HG03457 (cell line): ENCODE data around the gene CLASP1.
A peak's percentile ranks its signal among the peaks of the same experiment; 100 is the strongest.

Source experiments
- ATAC-seq: cut with Tn5 transposase; IDR thresholded peaks from one replicate; pipeline ENCODE4 v1.9.1; 2021; ENCODE audit warnings: moderate number of reproducible peaks; ENCODE audit not compliant: unreplicated experiment

Gene CLASP1

DNA sequence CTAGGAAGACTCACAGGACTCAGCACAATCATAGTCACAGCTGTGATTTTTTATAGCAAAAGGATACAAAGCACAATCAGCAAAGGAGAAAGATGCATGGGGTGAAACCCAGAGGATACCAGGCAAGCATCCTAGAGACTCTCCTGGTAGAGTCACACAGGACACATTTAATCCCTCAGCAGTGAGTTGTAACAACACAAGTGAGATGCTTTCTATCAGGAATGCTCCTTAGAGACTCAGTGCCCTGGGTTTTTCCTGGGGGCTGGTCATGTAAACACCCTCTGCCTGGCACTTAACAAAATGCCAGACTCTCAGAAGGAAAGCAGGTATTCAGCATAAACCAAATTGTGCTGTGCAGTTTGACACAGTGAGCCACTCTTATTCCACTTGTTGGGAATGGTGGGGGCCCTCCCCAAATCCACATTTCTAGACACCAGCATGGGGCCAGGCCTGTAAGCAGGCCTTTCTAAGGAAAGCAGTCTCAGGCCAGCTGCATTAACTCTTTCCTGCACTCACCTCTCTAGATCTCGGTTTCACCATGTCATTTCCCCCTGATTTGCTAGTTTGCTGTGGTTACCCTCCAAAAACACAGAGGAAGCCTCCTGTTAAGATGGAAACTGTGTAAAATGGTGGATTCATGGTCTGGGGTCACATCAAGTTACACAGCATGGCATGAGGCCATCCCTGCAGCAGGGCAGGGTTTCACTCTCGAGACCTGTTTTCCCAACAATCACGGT is 135.5 kb downstream of the CLASP1 start:
- ATAC-seq, result no peak

DNA sequence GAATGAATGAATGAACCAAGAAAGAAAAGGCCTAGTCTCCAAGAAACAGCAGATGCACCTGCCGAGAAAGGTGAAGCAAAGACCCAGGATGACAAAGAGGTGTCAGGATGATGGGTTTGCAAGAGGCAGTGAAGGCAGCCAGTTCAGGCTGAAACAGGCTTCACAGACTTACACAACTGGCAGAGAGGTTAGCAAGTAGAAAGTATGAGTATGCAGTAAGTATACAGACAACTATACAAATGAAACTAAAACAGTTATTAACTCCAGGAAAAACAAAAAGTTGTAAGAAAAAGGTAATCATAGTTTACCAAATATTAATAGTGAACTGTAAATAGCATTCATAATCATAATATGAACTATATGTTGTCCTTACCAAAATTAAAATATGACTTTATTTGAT is 138.4 kb downstream of the CLASP1 start:
- no peak for ATAC-seq

DNA sequence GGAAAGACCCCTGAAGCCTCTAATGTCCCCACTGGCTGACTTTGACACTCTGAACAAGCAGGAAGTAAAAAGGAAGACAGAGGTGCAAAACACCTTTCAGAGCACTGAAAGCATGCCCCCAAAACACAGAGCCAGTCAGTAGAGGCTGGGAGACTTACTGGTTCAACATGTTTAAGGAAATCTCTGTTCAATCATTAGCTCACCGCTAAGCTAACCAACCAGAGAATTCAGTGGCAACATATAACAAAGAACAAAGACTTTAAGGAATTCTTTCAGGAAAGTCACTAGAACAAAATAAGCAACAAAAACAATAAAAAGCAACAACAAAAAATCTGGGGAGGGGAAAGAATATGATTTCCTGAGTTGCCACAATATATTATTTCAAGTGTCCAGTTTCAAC is 142.6 kb downstream of the CLASP1 start:
- ATAC-seq, result no peak

DNA sequence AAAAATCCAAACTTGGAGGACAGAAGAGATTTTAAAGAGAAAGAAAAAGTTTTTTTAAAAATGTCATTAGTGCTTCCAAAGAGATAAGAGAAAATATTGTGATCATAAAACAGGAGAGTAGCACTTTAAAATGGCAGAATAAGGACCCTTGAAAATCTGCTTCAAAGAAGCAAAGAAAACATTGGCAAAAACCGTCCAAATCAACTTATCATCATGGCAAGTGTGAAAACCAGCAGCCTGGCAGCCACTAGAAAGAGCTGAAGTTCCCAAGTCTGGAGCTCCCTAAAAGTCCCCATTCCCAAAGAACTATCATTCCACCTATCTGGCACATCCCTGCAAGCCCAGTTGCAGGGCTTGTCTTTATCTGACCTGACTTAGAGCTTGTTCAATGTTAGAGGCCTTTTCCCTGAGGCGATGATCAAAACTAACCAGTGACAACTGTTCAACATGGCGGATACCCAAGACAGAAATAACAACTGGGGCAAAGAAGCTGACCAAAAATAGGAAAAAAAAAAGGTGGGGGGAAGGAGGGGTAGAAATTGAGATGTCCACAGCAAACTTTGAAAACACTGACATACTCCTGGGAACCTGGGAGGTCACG is 143.2 kb downstream of the CLASP1 start:
- no peak for ATAC-seq

DNA sequence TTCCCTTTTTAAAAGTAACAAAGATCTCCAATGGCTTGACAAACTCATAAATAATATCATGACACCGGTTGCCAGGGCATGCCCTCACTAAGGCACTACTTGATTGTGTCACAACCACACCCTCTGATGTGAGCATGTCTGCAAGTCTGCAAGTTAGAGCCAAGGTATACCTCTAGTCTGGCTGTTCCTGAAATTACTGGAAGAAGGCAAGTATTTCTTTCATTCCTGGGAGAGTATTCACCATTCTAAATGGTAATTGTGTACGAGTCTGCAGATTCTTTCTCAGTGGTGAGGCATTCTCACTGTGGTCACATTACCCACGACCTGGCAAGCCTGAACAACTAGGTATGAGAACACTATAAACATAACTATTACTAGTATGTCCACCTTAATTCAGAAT is 144.3 kb downstream of the CLASP1 start:
- ATAC-seq, result no peak

DNA sequence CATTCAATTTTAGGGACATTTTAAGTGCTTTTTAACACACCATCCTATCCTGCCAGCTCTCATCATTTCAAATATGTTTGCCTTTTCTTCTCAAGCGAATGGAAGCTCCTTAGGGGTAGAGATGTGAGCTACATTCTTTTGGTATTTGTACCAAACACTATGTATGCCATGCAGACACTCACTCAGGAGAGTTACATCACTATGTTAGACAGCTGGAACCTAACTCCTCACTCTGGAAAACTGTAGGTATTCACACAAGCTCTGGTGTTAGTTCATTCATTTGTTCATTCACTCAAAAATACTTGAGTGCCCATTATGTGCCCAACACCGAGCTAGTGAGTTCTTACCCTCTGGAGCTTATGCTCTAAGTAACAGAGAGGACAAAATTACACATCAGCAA is 144.9 kb downstream of the CLASP1 start:
- ATAC-seq, result no peak

DNA sequence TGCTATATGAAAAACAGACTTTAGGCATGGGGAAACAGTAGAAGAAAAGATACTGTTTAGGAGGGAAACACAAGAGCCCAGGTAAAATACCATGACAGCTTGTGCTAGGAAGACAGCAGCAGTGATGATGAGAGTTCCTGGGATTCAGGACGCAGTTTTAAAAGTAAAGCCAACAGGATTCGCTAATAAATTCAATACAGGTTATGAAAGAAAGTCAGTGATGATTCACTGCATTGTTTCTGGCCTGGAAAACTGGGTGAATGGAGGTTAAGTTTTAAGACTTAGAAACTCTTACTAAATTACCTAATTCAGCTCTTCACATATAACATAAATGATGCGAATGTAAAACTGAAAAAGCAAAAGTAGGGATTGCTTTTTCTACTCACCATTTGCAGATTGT is 146.5 kb downstream of the CLASP1 start:
- no peak for ATAC-seq

DNA sequence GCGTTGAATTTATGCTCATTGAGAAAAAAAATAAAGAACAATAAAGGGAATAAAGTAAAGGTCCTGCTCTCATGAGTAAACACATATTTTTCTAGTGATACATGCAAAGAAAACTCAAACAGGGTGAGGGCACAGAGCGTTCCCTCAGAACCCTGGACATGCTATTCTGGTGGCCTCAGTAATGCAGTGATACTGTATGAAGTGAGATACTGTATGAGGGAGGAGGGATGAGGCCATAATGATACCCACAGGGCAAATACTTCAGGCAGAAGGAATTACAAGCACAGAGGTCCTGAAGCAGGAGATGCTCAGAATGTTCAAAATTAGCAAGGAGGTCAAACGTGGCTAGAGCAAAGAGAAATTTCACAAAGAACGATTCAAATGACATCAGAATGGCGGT is 147.0 kb downstream of the CLASP1 start:
- ATAC-seq, result no peak

DNA sequence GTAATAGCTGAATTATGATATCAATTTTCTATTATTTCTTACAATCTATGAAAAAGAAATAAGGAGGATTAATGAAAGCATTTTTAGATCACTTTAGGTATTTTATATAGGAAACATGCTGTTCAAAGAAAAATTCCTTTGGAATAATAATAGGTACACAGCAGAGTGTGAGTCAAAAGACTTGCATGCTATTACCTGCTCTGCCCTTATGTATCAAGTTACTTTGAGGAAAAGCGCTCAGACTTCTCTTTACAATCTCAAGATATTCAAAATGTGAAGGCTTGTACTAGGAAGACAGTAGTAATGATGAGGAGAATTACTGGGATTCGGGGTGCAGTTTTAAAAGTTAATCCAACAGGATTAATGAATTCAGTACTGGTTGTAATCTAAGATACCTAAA is 147.7 kb downstream of the CLASP1 start:
- ATAC-seq, result no peak

DNA sequence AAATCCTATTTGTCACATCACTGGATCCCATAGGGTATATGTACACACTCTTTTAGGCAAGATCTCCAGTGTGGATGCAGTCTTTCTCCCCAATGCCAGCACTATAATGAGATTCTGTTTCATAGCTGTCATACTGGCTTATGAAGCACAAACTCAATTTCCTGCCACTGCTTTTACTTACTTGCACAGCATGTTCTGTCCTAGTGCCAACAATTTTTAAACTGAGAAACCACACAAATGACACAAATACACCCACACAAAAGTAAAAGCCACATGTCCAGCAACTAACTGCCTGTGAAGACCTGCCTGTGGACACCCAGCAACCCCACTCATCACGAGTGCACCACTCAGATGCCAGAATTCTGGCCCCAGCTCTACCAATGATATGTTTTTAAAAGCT is 148.2 kb downstream of the CLASP1 start:
- no peak for ATAC-seq

DNA sequence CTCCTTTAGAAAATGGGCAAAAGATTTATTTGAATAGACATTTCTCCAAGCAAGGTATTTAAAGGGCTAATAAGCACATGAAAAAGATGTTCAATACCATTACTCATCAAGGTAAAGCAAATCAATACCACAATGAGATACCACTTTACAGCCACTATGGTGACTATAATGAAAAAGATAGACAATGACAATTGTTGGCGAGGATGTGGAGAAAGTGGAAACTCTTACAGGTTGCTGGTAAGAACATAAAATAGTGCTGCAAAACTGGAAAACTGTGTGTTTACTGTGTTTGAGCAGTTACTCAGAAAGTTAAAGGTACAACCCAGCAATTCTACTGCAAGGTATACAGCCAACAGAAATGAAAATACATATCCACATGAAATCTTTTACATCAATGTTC is 150.5 kb downstream of the CLASP1 start:
- no peak for ATAC-seq

DNA sequence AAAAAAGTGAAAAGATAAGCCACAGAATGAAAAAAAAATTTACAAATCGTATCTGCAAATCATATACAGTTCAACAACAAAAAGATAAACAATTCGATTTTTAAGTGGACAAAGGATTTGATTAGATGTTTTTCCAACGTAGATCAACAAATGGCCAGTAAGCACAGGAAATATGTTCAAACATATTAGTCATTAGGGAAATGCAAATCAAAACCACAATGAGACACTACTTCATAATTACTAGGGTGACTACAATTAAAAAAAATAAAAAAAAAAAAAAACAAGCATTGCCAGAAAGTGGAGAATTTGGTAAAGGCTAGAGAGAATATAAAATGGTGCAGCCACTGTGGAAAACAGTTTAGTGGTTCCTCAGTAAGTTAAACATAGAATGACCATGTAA is 156.9 kb downstream of the CLASP1 start:
- no peak for ATAC-seq

DNA sequence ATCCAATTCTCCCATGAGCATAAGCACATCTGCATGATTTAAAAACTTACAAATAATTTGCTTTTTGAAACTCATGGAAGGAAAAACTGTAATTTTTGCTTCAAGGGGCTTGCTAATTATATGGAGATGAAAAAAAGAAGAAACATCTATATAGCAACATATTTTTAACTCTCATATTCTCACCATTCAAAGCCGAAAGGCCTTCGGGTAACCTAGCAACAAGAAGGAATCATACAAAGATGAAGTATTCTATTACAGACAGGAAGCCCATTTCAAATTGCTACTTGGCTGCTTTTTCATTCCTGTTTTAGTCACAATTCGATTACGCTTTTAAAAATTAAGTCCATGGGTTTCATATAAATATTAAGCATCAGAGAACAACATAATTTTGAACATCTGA is 157.7 kb downstream of the CLASP1 start:
- no peak for ATAC-seq

DNA sequence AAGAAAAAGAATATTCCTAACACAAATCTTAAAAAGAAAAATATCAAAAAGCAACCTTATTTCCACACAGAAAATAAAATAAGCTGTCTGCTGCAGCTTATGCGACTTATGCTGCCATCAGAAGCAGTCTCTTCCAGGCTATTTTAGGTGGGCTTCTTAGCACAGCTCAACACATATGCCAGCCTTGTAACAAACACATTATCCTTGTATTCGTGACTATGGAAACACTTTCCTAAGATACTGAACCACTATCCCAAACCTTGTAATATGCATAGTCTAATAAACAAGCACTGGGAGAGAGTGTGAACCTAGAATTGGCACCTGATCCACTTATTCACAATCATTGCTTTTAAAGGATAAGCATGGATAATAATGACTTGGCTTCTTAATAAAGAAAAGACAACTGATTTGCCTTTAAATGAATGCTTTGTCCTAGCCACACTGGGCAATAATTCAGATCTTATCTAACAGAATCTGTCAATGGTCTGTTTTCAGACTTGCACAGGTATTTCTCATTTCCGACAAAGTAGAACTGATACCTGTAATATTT is 158.6 kb downstream of the CLASP1 start:
- ATAC-seq, result no peak

DNA sequence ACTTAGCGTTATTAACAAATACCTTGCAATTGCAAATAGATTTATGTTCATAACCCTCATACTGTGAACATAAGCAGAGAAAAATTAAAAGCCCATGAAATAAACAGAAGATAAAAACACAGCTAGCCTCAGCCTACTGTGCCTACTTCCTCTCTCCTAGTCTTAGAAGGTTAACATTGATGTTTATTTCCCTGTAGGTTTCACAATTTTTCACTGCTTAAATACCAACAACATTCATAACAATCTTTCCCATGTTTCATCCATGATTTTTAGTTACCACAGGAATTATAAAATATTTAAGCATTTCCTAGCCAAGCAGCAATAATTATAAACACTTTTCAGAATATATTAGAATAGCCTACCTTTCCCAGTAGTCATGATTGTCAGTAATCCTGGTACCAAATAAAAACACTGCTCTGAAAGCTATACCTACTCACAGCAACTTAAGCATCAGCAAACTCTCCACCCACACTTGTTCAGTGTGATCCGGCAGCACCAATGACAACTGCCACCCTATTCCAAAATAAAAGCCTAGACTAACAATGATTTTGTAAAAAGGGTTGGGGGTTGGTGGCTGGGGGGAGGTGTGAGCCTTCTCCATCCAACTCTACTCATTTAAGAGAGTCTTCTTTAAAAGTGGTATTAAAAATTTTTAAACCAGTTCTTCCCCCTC is 159.2 kb downstream of the CLASP1 start:
- no peak for ATAC-seq

DNA sequence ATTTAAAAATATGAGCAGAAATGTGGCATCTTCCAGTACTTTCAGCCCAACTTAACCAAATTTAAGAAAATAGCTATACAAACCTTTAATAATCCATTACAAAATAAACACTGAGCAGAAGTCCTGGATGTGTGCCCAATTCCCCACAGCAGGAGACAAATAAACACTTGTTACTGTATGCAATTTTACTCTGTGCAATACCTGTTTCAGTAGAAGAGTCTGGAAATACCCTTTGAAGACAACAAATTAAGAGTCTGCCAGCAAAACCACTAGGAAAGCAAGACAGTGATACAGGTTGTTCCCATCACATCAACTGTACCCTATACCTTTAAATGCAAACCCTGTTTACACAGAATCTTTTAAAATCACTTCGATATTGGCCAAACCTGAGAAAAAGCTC is 160.0 kb downstream of the CLASP1 start:
- peak; percentile 57 for ATAC-seq

DNA sequence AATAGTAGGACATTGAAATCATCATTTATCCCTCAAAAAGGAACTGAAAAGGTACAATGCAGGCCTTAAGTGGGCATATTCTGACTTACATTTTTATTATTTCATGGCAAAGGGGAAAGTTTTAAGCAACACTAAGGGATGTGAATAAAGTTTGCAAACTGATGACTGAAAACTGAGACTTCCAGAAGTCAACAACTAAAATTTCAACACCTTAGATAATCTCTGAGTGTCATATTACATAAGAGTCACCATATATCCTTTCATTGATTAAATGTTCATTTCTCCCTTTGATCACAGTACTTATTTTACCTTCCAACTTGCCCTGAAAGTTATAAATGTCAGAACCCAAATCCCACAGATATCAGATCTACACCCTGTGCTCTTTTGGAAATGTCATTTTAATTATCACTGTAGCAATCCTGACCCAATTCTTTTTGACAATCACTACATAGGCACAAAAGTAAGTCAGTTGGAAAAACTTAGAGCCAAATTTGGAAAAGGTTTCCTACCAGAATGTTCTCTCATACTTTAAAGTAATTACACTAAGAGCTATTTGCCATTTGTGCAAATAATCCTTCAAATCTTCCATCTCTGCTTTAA is 163.0 kb downstream of the CLASP1 start:
- ATAC-seq, result no peak

DNA sequence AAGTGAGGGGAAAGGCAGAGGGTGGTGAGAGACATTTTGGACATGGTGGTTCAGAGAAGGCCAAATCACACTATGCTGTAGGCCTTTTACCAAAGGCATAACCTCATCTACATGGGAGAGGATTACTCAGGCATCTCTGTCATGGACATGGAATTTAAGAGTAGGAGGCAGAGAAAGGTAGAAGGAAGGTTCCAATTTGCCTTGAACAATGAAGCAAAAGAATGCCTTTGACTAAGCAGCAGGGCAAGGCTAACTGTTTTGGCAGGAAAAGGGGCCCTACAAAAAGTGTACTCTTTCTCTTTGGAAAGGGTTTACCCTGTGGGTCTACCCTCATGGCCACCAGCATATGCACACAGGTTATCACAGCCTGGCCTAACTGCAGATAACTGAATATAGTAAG is 164.2 kb downstream of the CLASP1 start:
- ATAC-seq, result no peak

DNA sequence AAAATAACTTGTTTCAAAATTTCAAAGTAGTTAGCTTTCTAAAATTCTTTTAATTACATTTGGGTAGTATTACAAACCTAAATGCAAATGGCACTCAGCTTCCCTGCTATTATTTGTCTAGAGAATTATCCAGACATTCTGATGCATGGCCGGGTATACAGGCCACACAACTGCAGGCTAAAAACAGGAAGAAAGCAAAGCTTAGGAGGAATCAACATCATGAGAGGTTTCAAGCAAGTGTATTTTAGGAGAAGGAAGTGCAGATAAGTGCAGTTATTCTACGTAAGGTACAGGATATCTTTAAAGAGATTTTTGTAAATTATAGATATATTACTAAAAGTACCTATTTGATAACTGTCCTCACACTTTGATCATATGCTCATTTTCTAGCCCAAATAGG is 165.4 kb downstream of the CLASP1 start:
- no peak for ATAC-seq

DNA sequence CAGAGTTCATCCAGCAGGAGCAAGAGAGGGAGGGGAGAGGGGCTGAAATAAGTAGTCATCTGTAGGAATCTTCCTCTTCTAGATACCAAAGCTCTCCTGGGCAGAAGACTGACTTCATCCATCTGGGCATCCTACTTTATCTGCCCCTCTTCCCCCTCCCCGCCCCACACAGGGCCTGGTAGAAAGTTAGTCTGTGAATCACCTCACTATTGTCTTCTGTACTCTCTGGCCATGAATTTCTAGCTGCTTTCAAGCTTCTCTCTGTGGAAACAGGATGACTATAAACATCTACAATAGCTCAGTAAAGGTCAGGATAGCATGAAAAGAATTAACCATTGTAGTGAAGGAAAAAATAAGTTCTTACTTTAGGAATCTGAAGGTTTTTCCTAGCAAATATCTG is 166.2 kb downstream of the CLASP1 start:
- no peak for ATAC-seq

DNA sequence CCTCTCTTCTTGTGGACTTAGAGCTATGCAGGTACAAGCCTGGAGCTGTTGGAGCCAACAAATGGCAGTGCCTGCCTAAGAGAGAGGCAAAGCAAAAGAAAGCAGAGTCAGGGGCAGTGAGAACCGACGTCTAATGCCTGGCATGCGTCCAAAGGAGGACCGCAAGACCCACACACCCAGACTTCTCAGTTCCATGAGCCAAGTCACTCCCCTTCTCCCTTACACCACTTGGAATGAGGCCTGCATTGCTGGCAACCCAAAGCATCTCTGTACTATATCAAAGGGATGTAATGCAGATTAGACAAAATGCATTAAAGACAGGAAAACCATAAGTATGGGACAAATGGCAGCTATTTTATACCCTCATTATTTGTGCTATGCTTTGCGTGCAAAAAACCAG is 168.4 kb downstream of the CLASP1 start:
- no peak for ATAC-seq
